ENCODE measurements around the gene SLC15A5.

The SLC15A5 gene

GRCh38 chr12:16300736-16301135, 23.3 kb upstream of the SLC15A5 start:
- no peak overlapping the region for H2AFZ ChIP-seq
- H3K36me3 ChIP-seq (ENCODE audit: control insufficient read depth, insufficient read depth, low read length): no peaks in the 10 kb centered on the region
- H3K27ac ChIP-seq: no peak overlapping the region
- H3K4me2 ChIP-seq (ENCODE audit: low read length): no peak overlapping the region
- no peaks in the 10 kb centered on the region for H3K4me1 ChIP-seq
- no peaks in the 10 kb centered on the region for H3K9me3 ChIP-seq (ENCODE audit: control insufficient read depth, low read length)
- H3K27me3 ChIP-seq (ENCODE audit: control insufficient read depth, insufficient read depth, low read length): no peaks in the 10 kb centered on the region
- H3K79me2 ChIP-seq: no peaks in the 10 kb centered on the region
- no peak overlapping the region for H3K9ac ChIP-seq
- no peak for TF ChIP-seq CTCF (IDR thresholded peaks at IDR 0.05)
- no peak overlapping the region for H3K4me3 ChIP-seq (ENCODE audit: low read depth, low read length)

GRCh38 chr12:16300122-16300521, 22.6 kb upstream of the SLC15A5 start:
- H3K4me1 ChIP-seq: no peaks in the 10 kb centered on the region
- no peaks in the 10 kb centered on the region for H3K79me2 ChIP-seq
- H3K4me3 ChIP-seq (ENCODE audit: low read depth, low read length): no peak overlapping the region
- no peak for TF ChIP-seq CTCF (IDR thresholded peaks at IDR 0.05)
- H3K36me3 ChIP-seq (ENCODE audit: control insufficient read depth, insufficient read depth, low read length): no peaks in the 10 kb centered on the region
- H3K27me3 ChIP-seq (ENCODE audit: control insufficient read depth, insufficient read depth, low read length): no peaks in the 10 kb centered on the region
- no peaks in the 10 kb centered on the region for H3K9me3 ChIP-seq (ENCODE audit: control insufficient read depth, low read length)
- no peak overlapping the region for H3K4me2 ChIP-seq (ENCODE audit: low read length)
- H3K27ac ChIP-seq: no peak overlapping the region
- no peak overlapping the region for H2AFZ ChIP-seq
- no peak overlapping the region for H3K9ac ChIP-seq

- no peak overlapping the region for H3K4me3 ChIP-seq (ENCODE audit: low read depth, low read length)
- H3K9me3 ChIP-seq (ENCODE audit: control insufficient read depth, low read length): no peaks in the 10 kb centered on the region
- H3K27me3 ChIP-seq (ENCODE audit: control insufficient read depth, insufficient read depth, low read length): no peaks in the 10 kb centered on the region
- no peaks in the 10 kb centered on the region for H3K4me1 ChIP-seq
- no peaks in the 10 kb centered on the region for H3K79me2 ChIP-seq
- TF ChIP-seq CTCF (IDR thresholded peaks at IDR 0.05): no peak
- no peak overlapping the region for H3K27ac ChIP-seq
- no peak overlapping the region for H2AFZ ChIP-seq
- no peak overlapping the region for H3K9ac ChIP-seq
- no peak overlapping the region for H3K4me2 ChIP-seq (ENCODE audit: low read length)
- H3K36me3 ChIP-seq (ENCODE audit: control insufficient read depth, insufficient read depth, low read length): no peaks in the 10 kb centered on the region
Observed at GRCh38 chr12:16299403-16299802, 21.9 kb upstream of the SLC15A5 start.

- Histone ChIP-seq H3K9me3 (ENCODE audit: control insufficient read depth, low read length) (no peaks in the 10 kb centered on the region), H3K27me3 (ENCODE audit: control insufficient read depth, insufficient read depth, low read length) (no peaks in the 10 kb centered on the region), H3K4me3 (ENCODE audit: low read depth, low read length) (no peak overlapping the region), H2AFZ (no peak overlapping the region), H3K4me2 (ENCODE audit: low read length) (no peak overlapping the region), H3K9ac (no peak overlapping the region), H3K4me1 (no peaks in the 10 kb centered on the region), H3K79me2 (no peaks in the 10 kb centered on the region), H3K27ac (no peak overlapping the region), H3K36me3 (ENCODE audit: control insufficient read depth, insufficient read depth, low read length) (no peaks in the 10 kb centered on the region)
- no peak for TF ChIP-seq CTCF (IDR thresholded peaks at IDR 0.05)
Observed at GRCh38 chr12:16297521-16297920, 20.0 kb upstream of the SLC15A5 start.

GRCh38 chr12:16294376-16294956, 17.0 kb upstream of the SLC15A5 start:
- Histone ChIP-seq H3K27me3 (ENCODE audit: control insufficient read depth, insufficient read depth, low read length) (no peaks in the 10 kb centered on the region), H2AFZ (no peak overlapping the region), H3K9ac (no peak overlapping the region), H3K4me1 (no peaks in the 10 kb centered on the region), H3K4me2 (ENCODE audit: low read length) (no peak overlapping the region), H3K36me3 (ENCODE audit: control insufficient read depth, insufficient read depth, low read length) (no peaks in the 10 kb centered on the region), H3K9me3 (ENCODE audit: control insufficient read depth, low read length) (no peaks in the 10 kb centered on the region), H3K27ac (no peak overlapping the region), H3K4me3 (ENCODE audit: low read depth, low read length) (no peak overlapping the region), H3K79me2 (no peaks in the 10 kb centered on the region)
- TF ChIP-seq CTCF (IDR thresholded peaks at IDR 0.05): no peak
